ENCODE results near the gene SPOCK2. TPM values are rescaled to one million over a fixed set of nuclear protein-coding genes. Genes with fewer than 3 reads are reported as not detected.

Gene SPOCK2
- total RNA-seq, 3 donors from 2014 or later = 3.9 to 4.5 (median 4.1) TPM

- intact Hi-C loops (cut with DNase I; ENCODE audit: low total_unique reads) = no loop called here
- H3K36me3 ChIP-seq = no peaks in the 10 kb centered on the region
- H3K27ac ChIP-seq = no peak overlapping the region
- TF ChIP-seq POLR2A (IDR thresholded peaks at IDR 0.05) (no peak), CTCF (IDR thresholded peaks at IDR 0.05) (no peak), POLR2AphosphoS5 (IDR thresholded peaks at IDR 0.05) (no peak)
- H3K4me3 ChIP-seq = no peak overlapping the region
- H3K9me3 ChIP-seq = no peaks in the 10 kb centered on the region
- no peaks in the 10 kb centered on the region for H3K4me1 ChIP-seq
- no peaks in the 10 kb centered on the region for H3K27me3 ChIP-seq
- DNase-seq (ENCODE audit: low spot score in 2 of 2) = no peak
Measured at GRCh38 chr10:72075376-72076115, 12.8 kb downstream of the SPOCK2 start.

GRCh38 chr10:72074574-72075375, 13.6 kb downstream of the SPOCK2 start:
- TF ChIP-seq POLR2A (IDR thresholded peaks at IDR 0.05) (no peak), POLR2AphosphoS5 (IDR thresholded peaks at IDR 0.05) (no peak), CTCF (IDR thresholded peaks at IDR 0.05) (no peak)
- no peak for DNase-seq (ENCODE audit: low spot score in 2 of 2)
- H3K4me1 ChIP-seq = no peaks in the 10 kb centered on the region

GRCh38 chr10:72073708-72074573, 14.4 kb downstream of the SPOCK2 start:
- H3K36me3 ChIP-seq = no peaks in the 10 kb centered on the region
- H3K9me3 ChIP-seq = no peaks in the 10 kb centered on the region
- no peak for DNase-seq (ENCODE audit: low spot score in 2 of 2)
- no peaks in the 10 kb centered on the region for H3K4me1 ChIP-seq
- no peaks in the 10 kb centered on the region for H3K27me3 ChIP-seq
- intact Hi-C loops (cut with DNase I; ENCODE audit: low total_unique reads) = no loop called here
- no peak overlapping the region for H3K27ac ChIP-seq
- H3K4me3 ChIP-seq = no peak overlapping the region
- TF ChIP-seq POLR2AphosphoS5 (IDR thresholded peaks at IDR 0.05) (no peak), POLR2A (IDR thresholded peaks at IDR 0.05) (no peak), CTCF (IDR thresholded peaks at IDR 0.05) (no peak)

More at GRCh38 chr10:72074574-72075375, 13.6 kb downstream of the SPOCK2 start:
- no peaks in the 10 kb centered on the region for H3K9me3 ChIP-seq
- H3K4me3 ChIP-seq = no peak overlapping the region
- no peaks in the 10 kb centered on the region for H3K27me3 ChIP-seq
- intact Hi-C loops (cut with DNase I; ENCODE audit: low total_unique reads) = no loop called here
- H3K36me3 ChIP-seq = no peaks in the 10 kb centered on the region
- no peak overlapping the region for H3K27ac ChIP-seq

GRCh38 chr10:72072639-72073038, 15.7 kb downstream of the SPOCK2 start:
- no peak for DNase-seq (ENCODE audit: low spot score in 2 of 2)
- Histone ChIP-seq H3K27ac (no peak overlapping the region), H3K9me3 (no peaks in the 10 kb centered on the region), H3K4me1 (no peaks in the 10 kb centered on the region), H3K27me3 (no peaks in the 10 kb centered on the region), H3K36me3 (no peaks in the 10 kb centered on the region), H3K4me3 (no peak overlapping the region)
- intact Hi-C loops (cut with DNase I; ENCODE audit: low total_unique reads) = no loop called here
- TF ChIP-seq CTCF (IDR thresholded peaks at IDR 0.05) (no peak), POLR2AphosphoS5 (IDR thresholded peaks at IDR 0.05) (no peak), POLR2A (IDR thresholded peaks at IDR 0.05) (no peak)
